Activated naive CD8-positive, alpha-beta T cell treated with anti-CD3 and anti-CD28 coated beads, Interleukin-2, amount 10 ng/mL, durations not matched to agents 7 days and 5 days (primary cell): ENCODE measurements around the gene LRP4. TPM values are rescaled to one million over a fixed set of nuclear protein-coding genes. Genes with fewer than 3 reads are reported as not detected.
"Not testable (repeated sequence)": the region's sequence is repeated elsewhere in the genome, so short reads cannot be mapped to it uniquely, and the experiment has no call there.

Experiments used
- ATAC-seq: fragments of 150-1000 bp; cut with Tn5 transposase; one replicate; pipeline ENCODE4 v1.10.0; 2021; ENCODE audit warnings: low read depth, moderate library complexity
- POLR2A ChIA-PET: fragments of 350-600 bp; sonication (Branson Sonifier 250); formaldehyde crosslinking; loops from one replicate; lab custom pipeline; 2021; ENCODE audit warnings: antibody characterized with exemption; lab: Charles Lee
- DNase-seq: peaks from one replicate; pipeline ENCODE4 v3.0.0; 2021
- H3K27ac Mint-ChIP-seq: one replicate; pipeline ENCODE4 v1.8.0; 2022; ENCODE audit warnings: mild to moderate bottlenecking, mixed read lengths
- H3K27me3 Mint-ChIP-seq: one replicate; pipeline ENCODE4 v1.8.0; 2022; ENCODE audit warnings: mild to moderate bottlenecking, moderate library complexity, mixed read lengths
- H3K36me3 Mint-ChIP-seq: one replicate; pipeline ENCODE4 v1.8.0; 2021; ENCODE audit warnings: mild to moderate bottlenecking, mixed read lengths
- H3K4me1 Mint-ChIP-seq: one replicate; pipeline ENCODE4 v1.8.0; 2021; ENCODE audit warnings: mixed read lengths
- H3K4me3 Mint-ChIP-seq: one replicate; pipeline ENCODE4 v1.8.0; 2022; ENCODE audit warnings: mild to moderate bottlenecking, moderate library complexity, mixed read lengths
- H3K9me3 Mint-ChIP-seq: one replicate; pipeline ENCODE4 v1.8.0; 2021; ENCODE audit warnings: mixed read lengths
- total RNA-seq, 2 experiments: library from RNA; stranded (reverse); gene quantifications; one replicate each; pipeline ENCODE4 v1.2.3, GENCODE V29; 2021

Gene LRP4
- under 1 TPM in 1 of 2 experiments, not detected in 1; 0.06 TPM for total RNA-seq

GRCh38 chr11:46918083-46918787, at the start of gene LRP4:
Gene LRP4, minus strand, starts transcription at chr11:46918550. Its CDS starts 171 bp downstream, at chr11:46918379.
- Mint-ChIP-seq H3K9me3 (no peaks in the 10 kb centered on the region), H3K27ac (no peak within 1 kb of the TSS), H3K36me3 (no peaks in the 10 kb centered on the region), H3K27me3 (peaks cover 65% of the 10 kb centered on the region), H3K4me3 (peak within 1 kb of the TSS; percentile 77), H3K4me1 (peaks cover 25% of the 10 kb centered on the region)
- ATAC-seq (peak; percentile 53), DNase-seq (peak; percentile 66)
- POLR2A ChIA-PET = no interaction called here

- POLR2A ChIA-PET = no interaction called here
- H3K36me3 Mint-ChIP-seq = peaks cover 3% of the 10 kb centered on the region
- H3K27ac Mint-ChIP-seq = no peak overlapping the region
- no peak overlapping the region for H3K4me3 Mint-ChIP-seq
- DNase-seq = no peak
- peaks cover under 1% of the 10 kb centered on the region for H3K9me3 Mint-ChIP-seq
- ATAC-seq = no peak
- no peaks in the 10 kb centered on the region for H3K27me3 Mint-ChIP-seq
- no peaks in the 10 kb centered on the region for H3K4me1 Mint-ChIP-seq
These were observed 49.6 kb upstream of the LRP4 start for GRCh38 chr11:46967962-46968361.

GRCh38 chr11:46966773-46967172, 48.4 kb upstream of the LRP4 start:
- Mint-ChIP-seq H3K9me3 (peaks cover 2% of the 10 kb centered on the region), H3K4me1 (no peaks in the 10 kb centered on the region), H3K4me3 (no peak overlapping the region), H3K36me3 (peaks cover 4% of the 10 kb centered on the region), H3K27ac (no peak overlapping the region), H3K27me3 (no peaks in the 10 kb centered on the region)
- DNase-seq (no peak), ATAC-seq (no peak)
- POLR2A ChIA-PET = no interaction called here

GRCh38 chr11:46963844-46964243, 45.5 kb upstream of the LRP4 start:
- no peak for DNase-seq
- Mint-ChIP-seq H3K9me3 (peaks cover 4% of the 10 kb centered on the region), H3K36me3 (peaks cover 18% of the 10 kb centered on the region), H3K4me3 (no peak overlapping the region), H3K27ac (no peak overlapping the region), H3K27me3 (no peaks in the 10 kb centered on the region), H3K4me1 (no peaks in the 10 kb centered on the region)
- POLR2A ChIA-PET = interaction anchor here (0.6 kb wide), 1 partner anchor 1164 kb away, joined by 3 read pairs; no protein-coding TSS in a partner anchor
- no peak for ATAC-seq

DNA sequence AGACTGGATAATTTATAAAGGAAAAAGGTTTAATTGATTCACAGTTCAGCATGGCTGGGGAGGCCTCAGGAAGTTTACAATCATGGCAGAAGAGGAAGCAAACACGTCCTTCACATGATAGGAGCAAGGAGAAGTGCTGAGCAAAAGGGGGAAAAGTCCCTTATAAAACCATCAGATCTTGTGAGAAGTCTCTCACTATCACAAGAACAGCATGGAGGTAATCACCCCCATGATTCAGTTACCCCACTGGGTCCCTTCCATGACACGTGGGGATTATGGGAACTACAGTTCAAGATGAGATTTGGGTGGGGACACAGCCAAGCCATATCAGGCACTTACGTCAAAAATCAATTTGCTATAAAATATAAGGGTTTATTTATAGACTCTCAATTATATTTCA, 43.5 kb upstream of the LRP4 start:
- ATAC-seq, POLR2A ChIA-PET: not testable (repeated sequence)

GRCh38 chr11:46961041-46961440, 42.7 kb upstream of the LRP4 start:
- POLR2A ChIA-PET = no interaction called here
- Mint-ChIP-seq H3K4me3 (no peak overlapping the region), H3K27me3 (no peaks in the 10 kb centered on the region), H3K4me1 (peaks cover 1% of the 10 kb centered on the region), H3K27ac (no peak overlapping the region), H3K9me3 (peaks cover 4% of the 10 kb centered on the region), H3K36me3 (peaks cover 22% of the 10 kb centered on the region)
- DNase-seq (no peak), ATAC-seq (no peak)

More for the DNA sequence above, 43.5 kb upstream of the LRP4 start:
- not testable (repeated sequence) for H3K27me3 Mint-ChIP-seq, H3K4me1 Mint-ChIP-seq, H3K27ac Mint-ChIP-seq, DNase-seq, H3K9me3 Mint-ChIP-seq, H3K4me3 Mint-ChIP-seq
- H3K36me3 Mint-ChIP-seq = peaks cover 22% of the 10 kb centered on the region

DNA sequence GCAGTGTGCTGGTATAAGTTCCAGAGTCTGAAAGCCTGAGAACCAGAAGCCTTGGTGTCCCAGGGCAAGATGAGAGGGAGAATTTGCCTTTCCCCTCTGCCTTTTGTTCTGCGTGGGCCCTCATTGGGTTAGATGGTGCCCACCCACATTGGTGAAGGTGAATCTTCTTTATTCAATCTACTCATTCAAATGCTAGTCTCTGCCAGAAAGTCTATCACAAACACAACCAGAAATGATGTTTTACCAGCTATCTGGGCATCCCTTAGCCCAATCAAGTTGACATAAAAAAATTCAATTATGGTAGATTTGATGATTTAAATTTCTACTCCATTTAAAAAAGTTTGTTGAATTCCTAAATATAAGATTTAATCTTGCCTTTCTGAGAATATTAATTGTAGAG, 40.4 kb upstream of the LRP4 start:
- no peak overlapping the region for H3K27ac Mint-ChIP-seq
- H3K9me3 Mint-ChIP-seq = peaks cover 4% of the 10 kb centered on the region
- DNase-seq (no peak), ATAC-seq (no peak)
- POLR2A ChIA-PET = no interaction called here
- no peaks in the 10 kb centered on the region for H3K27me3 Mint-ChIP-seq
- no peak overlapping the region for H3K4me3 Mint-ChIP-seq
- peaks cover 22% of the 10 kb centered on the region for H3K36me3 Mint-ChIP-seq
- H3K4me1 Mint-ChIP-seq = peaks cover 1% of the 10 kb centered on the region

- POLR2A ChIA-PET = no interaction called here
- Mint-ChIP-seq H3K27ac (peak overlapping the region; percentile 12), H3K4me1 (peaks cover 15% of the 10 kb centered on the region), H3K4me3 (no peak overlapping the region), H3K36me3 (peaks cover 6% of the 10 kb centered on the region), H3K9me3 (no peaks in the 10 kb centered on the region), H3K27me3 (no peaks in the 10 kb centered on the region)
- ATAC-seq (no peak), DNase-seq (no peak)
These were observed 34.7 kb upstream of the LRP4 start for GRCh38 chr11:46953093-46953492.

DNA sequence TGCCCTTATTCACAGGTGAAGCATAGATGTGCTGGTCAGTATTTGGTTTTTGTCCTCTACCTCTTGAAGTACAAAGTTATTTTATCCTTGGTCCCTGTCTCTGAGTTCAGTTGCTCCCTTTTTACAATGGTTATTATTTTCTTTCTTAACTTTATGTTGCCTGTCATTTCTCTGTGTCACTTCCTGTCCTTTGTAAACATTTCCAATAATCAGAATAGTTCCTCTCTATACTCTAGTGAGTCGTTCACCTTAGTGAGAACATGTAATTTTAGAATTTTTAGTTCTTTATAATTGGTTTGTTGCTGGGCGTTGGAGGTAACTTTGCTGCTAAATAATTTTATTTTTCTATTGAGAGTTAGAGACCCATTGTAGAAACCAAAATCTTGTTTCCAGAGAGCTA, 34.2 kb upstream of the LRP4 start:
- Mint-ChIP-seq H3K27ac (peak overlapping the region; percentile 13), H3K4me3 (no peak overlapping the region), H3K9me3 (no peaks in the 10 kb centered on the region), H3K27me3 (no peaks in the 10 kb centered on the region), H3K36me3 (peaks cover 6% of the 10 kb centered on the region), H3K4me1 (peaks cover 15% of the 10 kb centered on the region)
- POLR2A ChIA-PET = no interaction called here
- ATAC-seq (peak; percentile 33), DNase-seq (no peak)

- H3K4me3 Mint-ChIP-seq = no peak overlapping the region
- H3K27ac Mint-ChIP-seq = no peak overlapping the region
- H3K36me3 Mint-ChIP-seq = peaks cover 6% of the 10 kb centered on the region
- no peak for DNase-seq
- peaks cover 14% of the 10 kb centered on the region for H3K4me1 Mint-ChIP-seq
- POLR2A ChIA-PET = no interaction called here
- no peak for ATAC-seq
- no peaks in the 10 kb centered on the region for H3K9me3 Mint-ChIP-seq
- H3K27me3 Mint-ChIP-seq = no peaks in the 10 kb centered on the region
These were observed 33.5 kb upstream of the LRP4 start for GRCh38 chr11:46951864-46952263.

GRCh38 chr11:46949297-46949696, 30.9 kb upstream of the LRP4 start:
- POLR2A ChIA-PET = no interaction called here
- H3K9me3 Mint-ChIP-seq = no peaks in the 10 kb centered on the region
- peaks cover 6% of the 10 kb centered on the region for H3K36me3 Mint-ChIP-seq
- no peaks in the 10 kb centered on the region for H3K27me3 Mint-ChIP-seq
- ATAC-seq (no peak), DNase-seq (no peak)
- H3K27ac Mint-ChIP-seq = no peak overlapping the region
- H3K4me1 Mint-ChIP-seq = peaks cover 14% of the 10 kb centered on the region
- no peak overlapping the region for H3K4me3 Mint-ChIP-seq

- Mint-ChIP-seq H3K4me1 (peaks cover 14% of the 10 kb centered on the region), H3K9me3 (no peaks in the 10 kb centered on the region), H3K4me3 (no peak overlapping the region), H3K27ac (no peak overlapping the region), H3K27me3 (no peaks in the 10 kb centered on the region), H3K36me3 (peaks cover 6% of the 10 kb centered on the region)
- ATAC-seq (no peak), DNase-seq (no peak)
- POLR2A ChIA-PET = no interaction called here
These were observed 30.2 kb upstream of the LRP4 start for GRCh38 chr11:46948378-46949131.

GRCh38 chr11:46947399-46948077, 29.2 kb upstream of the LRP4 start:
- POLR2A ChIA-PET = interaction anchor here (0.6 kb wide), 1 partner anchor 11 kb away, joined by 3 read pairs; the partner anchor contains the start of gene CSTPP1
- Mint-ChIP-seq H3K27me3 (no peaks in the 10 kb centered on the region), H3K4me3 (no peak overlapping the region), H3K4me1 (peaks cover 7% of the 10 kb centered on the region), H3K36me3 (peaks cover 1% of the 10 kb centered on the region), H3K27ac (no peak overlapping the region), H3K9me3 (no peaks in the 10 kb centered on the region)
- no peak for ATAC-seq
- DNase-seq = no peak
